Measurements from ENCODE around the gene WNT3A. TPM values are rescaled to one million over a fixed set of nuclear protein-coding genes. Genes with fewer than 3 reads are reported as not detected.

WNT3A gene
- total and polyA plus RNA-seq, 9 of the 15 experiments (the other 6 are each of a cell fraction or from before 2014, with no cell fraction given): not detected

DNA sequence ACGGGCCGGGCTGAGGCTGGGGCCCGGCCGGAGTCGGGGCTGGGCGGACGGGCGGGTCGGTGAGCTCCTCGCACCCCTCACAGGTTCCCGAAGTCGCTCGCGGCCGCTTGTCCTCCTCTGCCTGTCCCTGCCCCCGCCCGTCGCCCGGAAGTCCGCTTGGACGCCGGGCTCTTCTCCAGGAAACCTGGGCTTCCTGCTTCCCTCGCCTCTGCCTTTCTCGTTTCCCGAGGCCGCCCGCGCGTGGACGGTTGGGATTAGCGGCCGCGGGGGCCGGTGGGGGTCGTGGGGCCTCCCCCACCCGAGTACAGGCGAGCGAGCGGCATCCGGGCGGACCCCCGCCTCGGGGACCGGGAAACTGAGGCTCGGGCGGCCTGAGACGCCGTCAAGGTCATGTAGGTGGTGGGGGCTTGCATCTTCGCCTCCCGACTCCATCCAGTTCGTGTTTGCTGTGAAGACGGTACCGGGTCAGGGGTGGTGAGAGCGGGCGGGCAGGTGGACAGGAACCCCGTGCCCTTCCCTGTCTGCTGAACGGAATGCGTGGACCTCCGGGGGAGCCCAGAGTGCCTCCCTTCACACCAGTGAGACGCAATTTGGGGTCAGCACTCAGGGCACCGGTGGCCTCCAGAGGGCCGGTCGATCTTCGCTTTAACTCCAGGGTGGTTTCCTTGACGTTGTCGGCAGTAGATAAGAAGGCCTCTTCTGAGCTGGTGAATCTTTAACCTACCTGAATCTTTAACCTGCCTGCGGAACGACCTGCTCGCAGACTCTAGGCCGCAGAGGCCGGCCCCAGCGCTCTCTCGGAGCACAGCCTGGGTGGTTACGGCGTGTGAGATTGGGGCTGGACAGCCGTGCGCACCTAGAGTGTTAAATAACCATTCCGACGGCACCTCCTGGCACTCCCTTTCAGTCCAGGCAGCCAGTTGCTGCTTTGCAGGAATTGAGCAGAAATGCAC, 76.4 kb downstream of the WNT3A start (continued):
- TF ChIP-seq ATF6 (CRISPR knock-in tag; IDR thresholded peaks at IDR 0.05) (peak; percentile 56; the same call in 1 of the 2 replicates), CCAR2 (IDR thresholded peaks at IDR 0.05; ENCODE audit: low read depth, low read length) (no peak), ZNF511 (CRISPR knock-in tag; IDR thresholded peaks at IDR 0.05) (peak; percentile 58; the same call in 1 of the 2 replicates), SRSF3 (IDR thresholded peaks at IDR 0.05; ENCODE audit: insufficient read depth, low read length) (peak; percentile 98), SIRT6 (IDR thresholded peaks at IDR 0.05; ENCODE audit: low read depth, low read length) (no peak), AFF4 (CRISPR knock-in tag; IDR thresholded peaks at IDR 0.05) (peak; percentile 82), POLR3G (IDR thresholded peaks at IDR 0.05; ENCODE audit: extremely low read depth, insufficient read length, insufficient replicate concordance) (no peak), FUS (optimal IDR thresholded peaks at IDR 0.05; ENCODE audit: low read depth, low read length) (no peak)
- TF ChIP-seq, protein P1, sequence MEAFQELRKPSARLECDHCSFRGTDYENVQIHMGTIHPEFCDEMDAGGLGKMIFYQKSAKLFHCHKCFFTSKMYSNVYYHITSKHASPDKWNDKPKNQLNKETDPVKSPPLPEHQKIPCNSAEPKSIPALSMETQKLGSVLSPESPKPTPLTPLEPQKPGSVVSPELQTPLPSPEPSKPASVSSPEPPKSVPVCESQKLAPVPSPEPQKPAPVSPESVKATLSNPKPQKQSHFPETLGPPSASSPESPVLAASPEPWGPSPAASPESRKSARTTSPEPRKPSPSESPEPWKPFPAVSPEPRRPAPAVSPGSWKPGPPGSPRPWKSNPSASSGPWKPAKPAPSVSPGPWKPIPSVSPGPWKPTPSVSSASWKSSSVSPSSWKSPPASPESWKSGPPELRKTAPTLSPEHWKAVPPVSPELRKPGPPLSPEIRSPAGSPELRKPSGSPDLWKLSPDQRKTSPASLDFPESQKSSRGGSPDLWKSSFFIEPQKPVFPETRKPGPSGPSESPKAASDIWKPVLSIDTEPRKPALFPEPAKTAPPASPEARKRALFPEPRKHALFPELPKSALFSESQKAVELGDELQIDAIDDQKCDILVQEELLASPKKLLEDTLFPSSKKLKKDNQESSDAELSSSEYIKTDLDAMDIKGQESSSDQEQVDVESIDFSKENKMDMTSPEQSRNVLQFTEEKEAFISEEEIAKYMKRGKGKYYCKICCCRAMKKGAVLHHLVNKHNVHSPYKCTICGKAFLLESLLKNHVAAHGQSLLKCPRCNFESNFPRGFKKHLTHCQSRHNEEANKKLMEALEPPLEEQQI (IDR thresholded peaks at IDR 0.05): no peak
- TF ChIP-seq, protein P2, sequence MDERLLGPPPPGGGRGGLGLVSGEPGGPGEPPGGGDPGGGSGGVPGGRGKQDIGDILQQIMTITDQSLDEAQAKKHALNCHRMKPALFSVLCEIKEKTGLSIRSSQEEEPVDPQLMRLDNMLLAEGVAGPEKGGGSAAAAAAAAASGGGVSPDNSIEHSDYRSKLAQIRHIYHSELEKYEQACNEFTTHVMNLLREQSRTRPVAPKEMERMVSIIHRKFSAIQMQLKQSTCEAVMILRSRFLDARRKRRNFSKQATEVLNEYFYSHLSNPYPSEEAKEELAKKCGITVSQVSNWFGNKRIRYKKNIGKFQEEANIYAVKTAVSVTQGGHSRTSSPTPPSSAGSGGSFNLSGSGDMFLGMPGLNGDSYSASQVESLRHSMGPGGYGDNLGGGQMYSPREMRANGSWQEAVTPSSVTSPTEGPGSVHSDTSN (CRISPR knock-in tag; IDR thresholded peaks at IDR 0.05; ENCODE audit: low read depth): no peak; the same call in 1 of the 2 replicates
- TF ChIP-seq, protein P2 (tag; conservative IDR thresholded peaks at IDR 0.05; ENCODE audit: low read depth): no peak
